CD4-positive, alpha-beta T cell treated with Interferon alpha-2 for 1 hour (primary cell): ENCODE data around the gene APOBEC3G.
"Not testable (repeated sequence)": the region's sequence is repeated elsewhere in the genome, so short reads cannot be mapped to it uniquely, and the experiment has no call there.

ENCODE experiments used
- DNase-seq, 2 donors: peaks; one replicate each; pipeline ENCODE4 v3.0.0-alpha.2; 2020 to 2022

APOBEC3G gene

DNA sequence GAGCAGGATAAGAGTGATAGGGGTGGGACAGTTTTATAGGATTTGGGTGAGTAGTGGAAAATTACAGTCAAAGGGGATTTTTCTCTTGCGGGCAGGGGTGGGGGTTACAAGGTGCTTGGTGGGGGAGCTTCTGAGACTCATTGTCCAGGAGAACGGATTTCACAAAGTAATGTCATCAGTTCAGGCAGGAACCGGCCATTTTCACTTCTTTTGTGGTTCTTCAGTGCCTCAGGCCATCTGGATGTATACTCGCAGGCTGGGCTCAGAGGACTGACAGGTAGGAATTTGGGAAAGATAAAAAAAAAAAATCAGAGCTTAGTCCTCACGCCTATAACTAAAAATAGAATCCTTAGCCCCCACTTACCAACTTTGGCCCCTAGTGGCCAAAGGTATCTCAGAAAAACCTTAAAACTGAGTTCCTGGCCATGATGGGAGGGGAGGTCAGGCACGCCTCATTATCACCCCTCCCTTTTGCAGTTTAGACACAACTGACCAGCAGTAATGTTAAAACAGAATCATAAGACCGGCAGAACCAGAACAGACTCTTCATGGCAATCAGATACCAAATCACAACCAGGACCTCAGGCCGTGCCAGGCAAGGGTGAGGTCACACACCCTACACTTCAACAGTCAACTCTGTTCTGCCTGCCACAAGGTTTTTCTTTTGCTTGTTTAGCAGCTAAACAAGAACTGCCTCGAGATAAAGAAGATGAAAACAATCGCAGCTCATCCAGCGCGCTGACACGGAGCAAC is 8.9 kb upstream of the APOBEC3G start:
- no peak for DNase-seq

- DNase-seq: no peak
These were observed 6.9 kb upstream of the APOBEC3G start for GRCh38 chr22:39070186-39070585.

DNA sequence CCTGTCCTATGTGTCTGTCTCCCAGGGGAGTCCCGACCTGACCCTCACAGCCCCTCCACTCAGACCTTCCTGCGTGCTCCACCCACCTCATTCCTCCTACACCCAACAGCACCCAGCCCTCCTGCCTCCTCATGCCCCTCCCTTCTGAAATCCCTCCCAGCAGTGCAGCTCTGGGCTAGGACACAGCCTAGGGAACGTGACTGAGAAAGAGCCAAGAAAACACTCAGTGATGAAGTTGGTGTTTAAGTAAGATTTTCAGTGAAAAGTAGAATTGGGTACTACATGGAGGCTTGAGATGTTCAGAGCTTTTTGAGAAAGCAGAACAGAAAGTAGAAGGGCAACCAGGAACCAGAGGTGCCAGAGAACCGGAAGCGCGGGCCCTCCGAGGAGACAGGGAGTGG is 4.5 kb upstream of the APOBEC3G start:
- not testable (repeated sequence) for DNase-seq

DNA sequence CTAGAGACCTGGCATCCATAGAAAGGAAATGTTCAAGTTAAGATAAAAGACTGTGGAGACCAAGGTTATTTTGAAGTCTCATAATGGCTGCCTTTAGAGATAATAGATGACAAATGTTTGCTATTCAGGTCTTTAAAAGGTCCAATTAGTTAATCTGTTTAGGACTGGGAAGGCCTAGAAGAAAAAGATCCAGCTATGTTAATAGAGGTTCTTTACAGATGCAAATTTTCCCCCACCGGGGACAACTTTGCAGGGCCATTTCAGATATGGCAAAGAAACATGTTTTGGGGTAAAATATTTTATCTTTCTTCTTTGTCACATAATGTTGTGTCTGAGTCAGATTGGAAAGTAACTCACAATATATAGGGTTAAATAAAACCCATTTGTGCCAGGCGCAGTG is 3.1 kb upstream of the APOBEC3G start:
- DNase-seq: no peak

DNA sequence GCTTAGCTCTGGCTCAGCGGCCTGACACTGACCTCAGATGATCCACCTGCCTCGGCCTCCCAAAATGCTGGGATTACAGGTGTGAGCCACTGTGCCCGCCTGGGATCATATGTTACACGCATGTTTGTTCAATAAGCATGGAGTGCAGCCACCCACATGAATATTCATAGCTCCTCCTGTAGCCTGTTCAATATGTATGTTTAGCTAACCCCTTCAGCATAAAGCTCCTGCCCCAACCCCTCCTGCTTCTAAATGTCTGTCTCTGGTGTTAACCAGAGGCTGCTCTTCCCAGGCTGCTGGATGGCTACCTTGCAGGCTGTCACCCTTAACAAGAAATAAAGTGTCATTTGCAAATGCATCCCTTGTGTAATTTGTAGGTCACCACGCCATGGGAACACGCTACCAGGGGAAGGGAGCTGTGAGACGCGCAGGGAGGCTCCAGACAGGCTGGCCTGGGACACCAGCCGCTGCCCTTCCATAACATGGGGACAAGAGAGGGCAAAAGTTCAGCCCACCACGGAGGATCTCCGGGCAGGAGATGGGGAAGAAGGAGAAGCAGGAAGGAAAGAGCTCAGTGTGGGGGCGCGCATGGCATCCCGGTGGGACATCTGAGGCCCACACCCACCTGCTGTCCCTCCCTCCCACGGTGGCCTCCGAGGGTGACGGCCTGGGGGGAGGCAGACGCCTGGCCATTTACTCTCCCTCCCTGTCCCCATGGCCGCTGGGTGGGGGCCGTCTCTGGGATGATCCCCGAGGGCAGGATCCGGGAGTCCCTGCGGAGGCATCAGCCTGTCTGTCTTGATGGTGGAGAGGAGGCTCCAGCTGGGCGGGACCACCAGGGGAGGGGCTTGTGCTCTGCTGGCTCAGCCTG is 685 bp upstream of the APOBEC3G start:
- DNase-seq: not testable (repeated sequence)

DNA sequence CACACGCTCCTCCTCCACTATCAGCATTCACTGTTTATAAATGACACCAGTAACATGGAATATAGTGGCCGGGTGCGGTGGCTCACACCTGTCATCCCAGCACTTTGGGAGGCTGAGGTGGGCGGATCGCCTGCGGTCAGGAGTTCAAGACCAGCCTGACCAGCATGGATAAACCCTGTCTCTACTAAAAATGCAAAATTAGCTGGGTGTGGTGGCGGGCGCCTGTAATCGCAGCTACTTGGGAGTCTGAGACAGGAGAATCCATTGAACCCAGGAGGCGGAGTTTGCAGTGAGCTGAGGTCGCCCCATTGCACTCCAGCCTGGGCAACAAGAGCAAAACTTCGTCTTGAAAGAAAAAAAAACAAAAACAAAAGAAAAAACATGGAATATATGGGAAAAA is 837 bp downstream of the APOBEC3G start:
- DNase-seq: not testable (repeated sequence)

- DNase-seq: peak in 1 of 2 donors; percentile 56
These were observed 1.3 kb downstream of the APOBEC3G start for GRCh38 chr22:39078329-39078728.

GRCh38 chr22:39079054-39079637 is 2.1 kb downstream of the APOBEC3G start:
- not testable (repeated sequence) for DNase-seq

- peak; percentile 37 to 61 for DNase-seq
These were observed 3.1 kb downstream of the APOBEC3G start for GRCh38 chr22:39080052-39080762.

GRCh38 chr22:39081016-39081415 is 3.9 kb downstream of the APOBEC3G start:
- no peak for DNase-seq

DNA sequence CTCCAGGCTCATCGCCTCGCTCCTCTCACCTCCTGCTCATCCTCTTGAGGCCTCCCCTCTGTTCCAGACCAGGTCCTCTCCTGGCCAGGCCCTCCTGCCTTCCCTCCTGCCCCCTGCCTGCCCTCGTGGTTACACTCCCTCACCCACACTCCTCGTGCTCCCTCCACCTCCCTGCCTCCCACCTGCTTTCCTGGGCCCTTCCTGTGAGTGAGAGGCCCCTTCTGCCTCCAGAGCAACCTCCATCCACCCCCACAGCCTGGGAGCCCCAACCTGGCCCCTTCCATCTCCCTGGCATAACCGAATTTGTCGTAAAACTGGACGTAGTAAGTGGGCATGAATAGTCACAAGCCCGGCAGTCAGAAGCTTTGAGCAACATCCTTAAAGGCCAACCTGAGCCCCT is 4.5 kb downstream of the APOBEC3G start:
- DNase-seq: no peak

DNA sequence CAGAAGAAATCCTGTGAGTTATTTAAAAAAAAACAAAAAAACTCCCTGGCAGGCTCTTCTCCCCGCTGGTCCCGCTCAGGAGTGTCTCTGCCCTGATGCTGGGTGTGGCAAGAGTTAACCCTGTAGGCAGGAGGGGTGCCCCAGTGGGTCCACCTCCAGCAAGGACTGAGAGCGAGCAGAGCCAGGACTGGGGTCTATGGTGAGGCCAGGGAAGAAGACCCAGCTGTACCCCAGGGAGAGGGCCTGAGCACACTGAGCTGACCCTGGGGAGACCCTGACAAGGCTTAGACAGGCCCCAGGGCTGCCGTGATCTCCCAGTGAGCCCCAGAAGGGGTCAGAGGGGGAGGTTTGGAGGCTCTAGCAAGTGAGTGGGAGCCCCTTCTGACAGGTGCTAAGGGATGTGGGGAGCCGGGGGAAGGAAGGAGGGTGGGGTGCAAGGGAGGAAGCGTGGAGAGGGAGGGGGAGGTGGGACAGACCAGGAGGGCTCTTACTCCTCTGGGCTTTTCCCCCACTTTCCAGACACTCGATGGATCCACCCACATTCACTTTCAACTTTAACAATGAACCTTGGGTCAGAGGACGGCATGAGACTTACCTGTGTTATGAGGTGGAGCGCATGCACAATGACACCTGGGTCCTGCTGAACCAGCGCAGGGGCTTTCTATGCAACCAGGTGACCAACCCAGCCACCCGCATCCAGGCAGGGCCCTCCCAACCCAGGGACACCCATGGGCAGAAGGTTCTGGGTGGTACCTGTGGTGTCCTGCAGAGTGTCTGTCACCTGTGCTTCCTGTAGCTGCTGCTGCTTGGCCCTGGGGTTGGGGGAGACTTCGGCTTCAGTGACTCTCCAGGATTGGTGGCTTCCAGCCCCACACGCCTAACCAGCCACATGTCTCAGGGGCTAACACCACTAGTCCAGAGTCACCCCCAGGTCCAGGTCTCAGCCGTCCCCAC is 6.4 kb downstream of the APOBEC3G start:
- no peak for DNase-seq

- DNase-seq: no peak
These were observed 7.6 kb downstream of the APOBEC3G start for GRCh38 chr22:39084666-39085065.

DNA sequence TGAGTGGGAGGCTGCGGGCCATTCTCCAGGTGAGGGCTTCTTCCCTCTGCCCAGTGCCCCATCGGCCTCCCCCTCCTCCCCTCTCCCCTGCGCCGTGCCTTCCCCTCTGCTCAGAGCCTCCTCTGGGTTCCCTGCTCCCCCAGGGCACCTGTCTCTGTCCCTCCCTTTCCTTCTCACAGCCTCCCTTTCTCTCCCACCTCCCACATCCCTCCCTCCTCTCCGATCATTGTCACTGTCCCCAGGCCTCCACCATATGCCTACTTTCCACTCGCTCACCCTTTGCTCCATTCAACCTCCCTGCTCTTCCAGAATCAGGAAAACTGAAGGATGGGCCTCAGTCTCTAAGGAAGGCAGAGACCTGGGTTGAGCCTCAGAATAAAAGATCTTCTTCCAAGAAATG is 10.0 kb downstream of the APOBEC3G start:
- DNase-seq: no peak

DNA sequence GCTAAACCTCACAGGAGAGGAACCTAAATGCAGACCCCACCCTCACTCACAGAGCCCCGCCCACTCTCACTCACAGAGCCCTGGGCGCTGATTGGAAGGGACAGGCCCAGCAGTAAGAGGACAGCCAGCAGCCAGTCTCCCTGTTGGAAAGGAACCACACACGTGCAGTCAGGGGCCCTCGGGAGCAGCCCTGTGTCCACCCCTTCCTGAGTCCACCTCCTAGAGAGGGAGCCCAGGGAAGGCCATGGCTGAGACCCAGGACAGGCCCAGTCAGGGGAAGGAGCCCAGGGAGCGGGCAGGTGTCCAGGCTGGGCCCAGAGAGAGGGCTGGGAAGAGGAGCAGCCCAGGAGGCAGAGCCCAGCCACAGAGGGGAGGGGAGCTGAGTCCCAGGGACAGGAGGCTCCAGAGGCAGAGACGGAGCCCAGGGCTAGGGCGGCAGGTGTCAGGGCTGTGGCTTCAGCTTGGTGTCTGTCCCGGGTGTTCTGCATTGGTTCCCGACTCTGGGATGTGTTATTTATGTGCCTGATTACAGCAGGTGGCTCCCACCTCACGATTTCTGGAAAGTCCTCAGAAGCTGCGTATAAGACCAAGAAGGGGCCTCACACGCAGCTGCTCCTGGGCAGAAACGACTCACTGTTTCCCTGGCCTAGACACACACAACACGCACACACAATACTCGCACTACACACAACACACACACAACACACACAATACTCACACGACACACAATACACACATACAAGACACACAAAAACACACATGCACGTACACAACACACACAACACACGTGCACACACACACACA is 11.0 kb downstream of the APOBEC3G start:
- DNase-seq: no peak

DNA sequence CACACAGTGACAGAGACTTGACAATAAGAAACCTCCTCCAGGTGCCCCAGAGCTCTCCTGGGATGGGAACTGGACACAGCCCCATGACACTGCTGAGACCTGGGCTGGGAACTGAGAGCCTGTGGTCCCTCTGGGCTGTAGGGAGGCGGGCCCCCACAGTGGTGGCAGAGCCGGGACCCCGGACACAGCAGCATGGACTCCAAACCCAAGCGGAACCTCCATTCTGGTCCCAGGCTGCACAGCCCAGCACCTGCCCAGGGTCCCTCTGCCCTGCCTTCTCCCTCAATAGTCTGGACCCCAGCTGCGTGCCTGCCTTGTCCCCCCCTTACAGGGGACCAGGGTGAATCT is 11.6 kb downstream of the APOBEC3G start:
- DNase-seq: no peak

DNA sequence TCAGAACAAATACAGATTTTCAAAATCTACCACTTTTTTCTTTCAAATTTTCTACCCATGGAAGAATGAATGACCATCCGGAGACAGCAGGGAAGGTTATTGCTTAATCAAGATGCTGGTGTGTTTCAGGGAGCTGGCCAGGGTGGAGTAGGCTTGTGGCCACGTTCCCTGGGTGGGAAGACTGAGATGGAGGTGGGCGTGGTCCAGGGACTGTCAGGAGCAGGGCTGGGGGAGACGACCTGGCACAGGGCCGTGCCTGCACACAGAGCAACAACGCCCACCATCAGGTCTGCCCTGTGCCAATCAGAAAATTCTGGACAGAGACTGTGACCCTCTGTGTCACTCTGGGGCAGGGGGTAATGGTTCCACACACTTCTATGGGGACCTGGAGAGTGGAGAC is 12.9 kb downstream of the APOBEC3G start:
- no peak for DNase-seq

GRCh38 chr22:39090426-39091064 is 13.5 kb downstream of the APOBEC3G start:
- peak; percentile 82 to 90 for DNase-seq

DNA sequence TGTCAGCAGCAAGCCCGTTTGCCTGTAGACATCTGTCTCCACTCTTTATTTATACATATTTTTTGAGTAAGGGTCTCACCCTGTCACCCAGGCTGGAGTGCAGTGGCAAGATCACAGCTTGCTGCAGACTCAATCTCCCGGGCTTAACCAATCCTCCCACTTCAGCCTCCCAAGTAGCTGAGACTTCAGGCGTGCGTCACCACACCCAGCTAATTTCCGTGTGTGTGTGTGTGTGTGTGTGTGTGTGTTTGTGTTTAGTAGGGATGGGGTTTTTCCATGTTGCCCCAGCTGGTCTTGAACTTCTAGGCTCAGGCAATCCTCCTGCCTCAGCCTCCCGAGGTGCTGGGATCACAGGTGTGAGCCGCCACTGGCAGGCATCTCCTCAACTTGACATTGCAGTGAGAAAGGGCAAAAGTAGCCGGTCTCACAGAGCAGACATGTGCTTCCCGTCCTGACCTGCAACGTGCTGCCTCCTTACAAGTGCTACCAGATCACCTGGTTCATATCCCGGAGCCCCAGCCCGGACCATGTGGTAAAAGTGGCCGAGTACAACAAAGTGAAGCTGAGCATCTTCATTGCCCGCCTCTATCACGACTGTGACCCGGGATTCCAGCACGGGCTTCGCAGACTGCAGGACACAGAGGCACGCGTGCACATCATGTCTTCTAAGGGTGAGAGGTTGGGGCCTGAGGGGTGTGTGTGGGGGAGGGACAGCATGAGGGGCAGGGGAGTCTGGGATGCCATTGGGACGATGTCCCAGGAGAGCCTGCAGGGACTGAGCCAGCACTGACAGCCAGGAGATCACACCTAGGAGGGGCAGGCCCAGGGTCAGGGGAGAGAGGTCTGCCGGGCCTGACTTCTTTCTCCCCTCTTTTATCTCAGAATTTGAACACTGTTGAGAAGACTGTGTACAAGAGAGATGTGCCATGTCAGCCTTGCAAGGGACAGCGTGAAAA is 14.3 kb downstream of the APOBEC3G start:
- DNase-seq: no peak
